Transverse colon (tissue), 3 donors: ENCODE measurements around the gene SYS1.

Source experiments
- CTCF ChIP-seq, 5 experiments: fragments of 200-600 bp in 3 of 5; fragments of 450-650 bp in 2 of 5; sonication (generic) in 3 of 5; IDR thresholded peaks; 1 replicate in 2 of 5; 2 replicates in 3 of 5; pipeline ENCODE4 v1.5.1; 2016 to 2017; ENCODE audit warnings: antibody characterized with exemption in 5 of 5, inconsistent platforms in 3 of 5, mild to moderate bottlenecking in 2 of 5, moderate library complexity in 1 of 5
- POLR2A ChIP-seq: fragments of 450-650 bp; IDR thresholded peaks from one replicate; pipeline ENCODE4 v1.6.1; 2016; ENCODE audit warnings: antibody characterized with exemption, mild to moderate bottlenecking, moderate library complexity

GRCh38 chr20:45395114-45395415, 32.1 kb downstream of the SYS1 start:
- TF ChIP-seq CTCF (IDR thresholded peaks at IDR 0.05), result no peak
- TF ChIP-seq POLR2A, result no peak
